Ascending aorta (tissue), 2 donors: Measurements from ENCODE around the gene RAB4A. TPM values are rescaled to one million over a fixed set of nuclear protein-coding genes. Genes with fewer than 3 reads are reported as not detected.

Experiments used
- DNase-seq, 2 donors: peaks; one replicate each; pipeline ENCODE4 v3.0.0-alpha.2; 2019; ENCODE audit warnings: low spot score in 2 of 2
- H3K27ac ChIP-seq, 2 donors: fragments of 200-600 bp; sonication (generic); one replicate each; pipeline ENCODE4 v1.5.1; 2016 to 2017; ENCODE audit warnings: mild to moderate bottlenecking in 1 of 2
- H3K27me3 ChIP-seq: fragments of 200-600 bp; sonication (generic); one replicate; pipeline ENCODE4 v1.5.1; 2017
- H3K36me3 ChIP-seq, 2 donors: fragments of 200-600 bp; sonication (generic); one replicate each; pipeline ENCODE4 v1.5.1; 2016
- H3K4me1 ChIP-seq, 2 donors: fragments of 200-600 bp; sonication (generic); one replicate each; pipeline ENCODE4 v1.5.1; 2016 to 2017; ENCODE audit warnings: mild to moderate bottlenecking in 1 of 2
- H3K4me3 ChIP-seq, 2 donors: fragments of 200-600 bp; sonication (generic); one replicate each; pipeline ENCODE4 v1.5.1; 2016 to 2017; ENCODE audit warnings: mild to moderate bottlenecking in 1 of 2
- H3K9me3 ChIP-seq, 2 donors: fragments of 200-600 bp; sonication (generic); one replicate each; pipeline ENCODE4 v1.5.1; 2016
- CTCF ChIP-seq, 3 experiments: fragments of 200-600 bp in 2 of 3; fragments of 450-650 bp in 1 of 3; sonication (generic) in 2 of 3; IDR thresholded peaks; one replicate each; pipeline ENCODE4 v1.5.1; 2016 to 2019; ENCODE audit warnings: antibody characterized with exemption in 3 of 3, mild to moderate bottlenecking in 1 of 3, moderate library complexity in 1 of 3
- intact Hi-C: fragments of 100-400 bp; cut with DNase I; formaldehyde crosslinking; loops from one replicate; pipeline ENCODE4 v1.15.1; 2023
- total RNA-seq: library from RNA; depleted of rRNA; stranded (reverse); fragments of >200 nt; gene quantifications from one replicate; pipeline ENCODE4 v1.1.0, GENCODE V29; 2016

The RAB4A gene
- total RNA-seq, 1 donor from 2014 or later = 6.0 TPM

- Histone ChIP-seq H3K4me1 (peaks cover 8 to 34% of the 10 kb centered on the region in 2 donors), H3K9me3 (no peaks in the 10 kb centered on the region), H3K27ac (no peak overlapping the region), H3K36me3 (no peaks in the 10 kb centered on the region), H3K4me3 (no peak overlapping the region), H3K27me3 (no peaks in the 10 kb centered on the region)
- intact Hi-C loops = loop anchor here (10.0 kb wide), 1 partner anchor 789 kb away; the partner anchor contains the start of gene RNF187
- TF ChIP-seq CTCF (IDR thresholded peaks at IDR 0.05) = no peak
- DNase-seq = no peak
These were observed 2.8 kb downstream of the RAB4A start for GRCh38 chr1:229273507-229274232.

GRCh38 chr1:229275005-229275404, 4.1 kb downstream of the RAB4A start:
- Histone ChIP-seq H3K27ac (no peak overlapping the region), H3K9me3 (no peaks in the 10 kb centered on the region), H3K27me3 (no peaks in the 10 kb centered on the region), H3K36me3 (no peaks in the 10 kb centered on the region), H3K4me1 (peaks cover 8 to 33% of the 10 kb centered on the region in 2 donors), H3K4me3 (no peak overlapping the region)
- TF ChIP-seq CTCF (IDR thresholded peaks at IDR 0.05) = no peak
- no peak for DNase-seq
- intact Hi-C loops = loop anchor here (10.0 kb wide), 1 partner anchor 790 kb away; the partner anchor contains the start of gene RNF187

GRCh38 chr1:229278120-229278741, 7.3 kb downstream of the RAB4A start:
- H3K36me3 ChIP-seq = no peaks in the 10 kb centered on the region
- DNase-seq = no peak

GRCh38 chr1:229279242-229279641, 8.3 kb downstream of the RAB4A start:
- Histone ChIP-seq H3K4me3 (no peak overlapping the region), H3K4me1 (peaks cover under 1 to 5% of the 10 kb centered on the region in 2 donors), H3K9me3 (no peaks in the 10 kb centered on the region), H3K36me3 (no peaks in the 10 kb centered on the region), H3K27me3 (no peaks in the 10 kb centered on the region), H3K27ac (no peak overlapping the region)
- intact Hi-C loops = loop anchor here (10.0 kb wide), 1 partner anchor 794 kb away; the partner anchor contains the start of gene RNF187
- DNase-seq = no peak
- TF ChIP-seq CTCF (IDR thresholded peaks at IDR 0.05) = no peak

More at GRCh38 chr1:229278120-229278741, 7.3 kb downstream of the RAB4A start:
- no peaks in the 10 kb centered on the region for H3K27me3 ChIP-seq
- H3K4me3 ChIP-seq = no peak overlapping the region
- H3K27ac ChIP-seq = no peak overlapping the region
- intact Hi-C loops = loop anchor here (10.0 kb wide), 1 partner anchor 793 kb away; the partner anchor contains the start of gene RNF187
- H3K9me3 ChIP-seq = no peaks in the 10 kb centered on the region
- no peak for TF ChIP-seq CTCF (IDR thresholded peaks at IDR 0.05)
- peaks cover 8 to 15% of the 10 kb centered on the region in 2 donors for H3K4me1 ChIP-seq

- Histone ChIP-seq H3K27me3 (no peaks in the 10 kb centered on the region), H3K4me3 (no peak overlapping the region), H3K36me3 (no peaks in the 10 kb centered on the region), H3K27ac (no peak overlapping the region), H3K4me1 (no peaks in the 10 kb centered on the region), H3K9me3 (no peaks in the 10 kb centered on the region)
- TF ChIP-seq CTCF (IDR thresholded peaks at IDR 0.05) = no peak
- intact Hi-C loops = no loop called here
- DNase-seq = no peak
These were observed 9.3 kb downstream of the RAB4A start for GRCh38 chr1:229280037-229280828.
